Measurements from ENCODE around the gene UBE2E3. TPM values are rescaled to one million over a fixed set of nuclear protein-coding genes. Genes with fewer than 3 reads are reported as not detected.
"Not testable (repeated sequence)": the region's sequence is repeated elsewhere in the genome, so short reads cannot be mapped to it uniquely, and the experiment has no call there.

The UBE2E3 gene
- total RNA-seq, 2 donors from 2014 or later = 94.0 to 155 TPM

DNA sequence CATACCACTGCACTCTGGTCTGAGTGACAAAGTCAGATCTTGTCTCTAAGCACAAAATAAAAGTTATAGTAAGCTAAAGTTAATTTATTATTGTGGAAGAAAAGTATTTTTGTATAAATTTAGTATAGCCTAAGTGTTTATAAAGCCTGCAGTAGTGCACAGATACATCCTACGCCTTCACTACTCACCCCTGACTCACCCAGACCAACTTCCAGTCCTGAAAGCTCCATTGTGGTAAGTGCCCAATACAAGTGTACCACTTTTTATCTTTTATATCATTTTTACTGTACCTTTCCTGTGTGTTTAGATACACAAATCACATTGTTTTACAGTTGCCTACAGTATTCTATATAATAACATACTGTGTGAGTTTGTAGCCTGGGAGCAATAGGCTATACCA is 57.5 kb downstream of the UBE2E3 start:
- 93% methylated on average over 1 of the region's 1 CpG for WGBS
- intact Hi-C loops (cut with DNase I) = no loop called here
- Histone ChIP-seq H3K27ac (no peak overlapping the region), H3K4me3 (no peak overlapping the region), H3K9me3 (no peaks in the 10 kb centered on the region), H3K36me3 (no peaks in the 10 kb centered on the region), H3K4me1 (replicated peaks) (no peaks in the 10 kb centered on the region), H3K27me3 (replicated peaks; ENCODE audit: insufficient read depth) (no peaks in the 10 kb centered on the region)
- no peak for TF ChIP-seq POLR2AphosphoS5 (IDR thresholded peaks at IDR 0.05)
- no peak for TF ChIP-seq POLR2A (IDR thresholded peaks at IDR 0.05)
- TF ChIP-seq, protein P1, sequence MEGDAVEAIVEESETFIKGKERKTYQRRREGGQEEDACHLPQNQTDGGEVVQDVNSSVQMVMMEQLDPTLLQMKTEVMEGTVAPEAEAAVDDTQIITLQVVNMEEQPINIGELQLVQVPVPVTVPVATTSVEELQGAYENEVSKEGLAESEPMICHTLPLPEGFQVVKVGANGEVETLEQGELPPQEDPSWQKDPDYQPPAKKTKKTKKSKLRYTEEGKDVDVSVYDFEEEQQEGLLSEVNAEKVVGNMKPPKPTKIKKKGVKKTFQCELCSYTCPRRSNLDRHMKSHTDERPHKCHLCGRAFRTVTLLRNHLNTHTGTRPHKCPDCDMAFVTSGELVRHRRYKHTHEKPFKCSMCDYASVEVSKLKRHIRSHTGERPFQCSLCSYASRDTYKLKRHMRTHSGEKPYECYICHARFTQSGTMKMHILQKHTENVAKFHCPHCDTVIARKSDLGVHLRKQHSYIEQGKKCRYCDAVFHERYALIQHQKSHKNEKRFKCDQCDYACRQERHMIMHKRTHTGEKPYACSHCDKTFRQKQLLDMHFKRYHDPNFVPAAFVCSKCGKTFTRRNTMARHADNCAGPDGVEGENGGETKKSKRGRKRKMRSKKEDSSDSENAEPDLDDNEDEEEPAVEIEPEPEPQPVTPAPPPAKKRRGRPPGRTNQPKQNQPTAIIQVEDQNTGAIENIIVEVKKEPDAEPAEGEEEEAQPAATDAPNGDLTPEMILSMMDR (IDR thresholded peaks at IDR 0.05) = no peak
- DNase-seq (ENCODE audit: low spot score) = no peak

DNA sequence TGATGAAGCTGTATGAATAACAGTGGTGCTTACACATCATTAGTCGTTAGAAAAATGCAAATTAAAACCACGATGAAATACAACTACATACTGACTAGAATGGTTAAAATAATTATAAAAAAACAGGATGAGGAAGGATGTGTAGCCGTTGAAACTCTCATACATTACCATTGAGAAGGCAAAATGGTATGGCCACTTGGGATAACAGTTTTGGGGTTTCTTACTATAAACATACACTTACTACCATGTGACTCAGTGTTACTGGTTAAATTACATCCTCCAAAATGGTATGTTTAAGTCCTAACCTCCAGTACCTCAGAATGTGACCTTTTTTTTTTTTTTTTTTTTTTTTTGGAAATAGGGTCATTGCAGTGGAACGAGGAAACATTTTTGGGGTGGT is 58.4 kb downstream of the UBE2E3 start:
- no peak for DNase-seq (ENCODE audit: low spot score)
- H3K4me3 ChIP-seq = no peak overlapping the region
- H3K9me3 ChIP-seq = no peaks in the 10 kb centered on the region
- intact Hi-C loops (cut with DNase I) = no loop called here
- no peaks in the 10 kb centered on the region for H3K27me3 ChIP-seq (replicated peaks; ENCODE audit: insufficient read depth)
- no peak overlapping the region for H3K27ac ChIP-seq
- H3K4me1 ChIP-seq (replicated peaks) = no peaks in the 10 kb centered on the region
- TF ChIP-seq POLR2AphosphoS5 (IDR thresholded peaks at IDR 0.05) (no peak), POLR2A (IDR thresholded peaks at IDR 0.05) (no peak)
- TF ChIP-seq, protein P1 (IDR thresholded peaks at IDR 0.05) = no peak
- H3K36me3 ChIP-seq = no peaks in the 10 kb centered on the region
- 93% methylated on average over 4 of the region's 4 CpGs for WGBS

DNA sequence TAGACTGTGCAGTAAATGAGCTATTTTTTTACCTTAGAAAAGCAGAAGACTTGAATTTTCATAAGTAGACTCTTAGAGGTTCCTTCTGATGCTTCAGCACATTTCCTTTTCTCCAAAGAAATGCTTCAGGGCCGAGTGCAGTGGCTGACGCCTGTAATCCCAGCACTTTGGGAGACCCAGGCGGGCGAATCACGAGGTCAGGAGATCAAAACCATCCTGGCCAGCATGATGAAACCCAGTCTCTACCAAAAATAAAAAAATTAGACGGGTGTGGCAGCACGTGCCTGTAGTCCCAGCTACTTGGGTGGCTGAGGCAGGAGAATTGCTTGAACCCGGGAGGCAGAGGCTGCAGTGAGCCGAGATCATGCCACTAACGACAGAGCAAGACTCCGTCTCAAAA is 60.4 kb downstream of the UBE2E3 start:
- H3K4me1 ChIP-seq (replicated peaks); DNase-seq (ENCODE audit: low spot score); H3K27ac ChIP-seq; H3K4me3 ChIP-seq; H3K9me3 ChIP-seq; H3K27me3 ChIP-seq (replicated peaks; ENCODE audit: insufficient read depth); intact Hi-C loops (cut with DNase I); H3K36me3 ChIP-seq: not testable (repeated sequence)
- 95% methylated on average over 11 of the region's 11 CpGs for WGBS

DNA sequence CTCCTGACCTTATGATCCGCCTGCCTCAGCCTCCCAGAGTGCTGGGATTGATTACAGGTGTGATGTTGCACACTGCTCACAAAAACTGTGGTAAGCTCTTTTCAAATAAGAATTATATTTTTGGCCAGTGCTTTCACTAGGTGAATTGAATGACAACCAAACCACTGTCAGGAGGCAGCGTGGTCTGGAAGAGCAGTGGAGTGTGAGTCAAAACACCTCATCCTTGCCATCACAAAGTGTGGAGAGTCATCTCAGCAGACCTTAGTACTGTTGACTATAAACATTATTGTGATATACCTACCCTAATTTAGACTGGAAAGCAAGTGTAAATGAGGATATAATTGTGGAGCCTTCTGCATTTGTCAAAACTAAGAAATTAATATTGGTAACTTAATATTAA is 61.3 kb downstream of the UBE2E3 start:
- H3K4me1 ChIP-seq (replicated peaks) = no peaks in the 10 kb centered on the region
- no peaks in the 10 kb centered on the region for H3K36me3 ChIP-seq
- no peaks in the 10 kb centered on the region for H3K27me3 ChIP-seq (replicated peaks; ENCODE audit: insufficient read depth)
- H3K27ac ChIP-seq = no peak overlapping the region
- no peak for TF ChIP-seq POLR2A (IDR thresholded peaks at IDR 0.05)
- TF ChIP-seq, protein P1 (IDR thresholded peaks at IDR 0.05) = no peak
- TF ChIP-seq POLR2AphosphoS5 (IDR thresholded peaks at IDR 0.05) = no peak
- H3K9me3 ChIP-seq = no peaks in the 10 kb centered on the region
- DNase-seq (ENCODE audit: low spot score) = no peak
- no peak overlapping the region for H3K4me3 ChIP-seq
- intact Hi-C loops (cut with DNase I) = no loop called here
- 73% methylated on average over 2 of the region's 2 CpGs for WGBS

DNA sequence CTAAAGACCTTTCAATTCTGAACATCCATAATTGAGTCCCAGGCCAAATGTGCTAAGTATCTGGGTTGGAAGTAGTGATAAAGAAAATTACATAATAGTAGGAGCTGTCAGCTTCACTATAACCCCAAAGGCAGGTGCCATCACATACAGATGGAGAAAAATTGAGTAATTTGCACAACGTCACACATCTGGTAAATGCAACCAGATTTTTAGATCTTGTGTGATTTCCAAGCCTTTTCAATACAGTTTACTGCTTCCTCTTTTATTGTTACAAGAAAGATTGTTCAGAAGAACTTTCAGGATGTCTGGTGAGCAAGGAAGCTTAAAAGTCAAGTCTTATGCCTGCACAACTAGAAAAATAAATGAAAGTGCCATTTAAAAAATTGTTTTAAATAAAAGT is 62.3 kb downstream of the UBE2E3 start:
- intact Hi-C loops (cut with DNase I) = no loop called here
- WGBS = 73% methylated on average over 1 of the region's 1 CpG
- H3K4me1 ChIP-seq (replicated peaks) = no peaks in the 10 kb centered on the region
- no peaks in the 10 kb centered on the region for H3K27me3 ChIP-seq (replicated peaks; ENCODE audit: insufficient read depth)
- DNase-seq (ENCODE audit: low spot score) = no peak
- H3K27ac ChIP-seq = no peak overlapping the region
- H3K4me3 ChIP-seq = no peak overlapping the region
- no peaks in the 10 kb centered on the region for H3K9me3 ChIP-seq
- no peaks in the 10 kb centered on the region for H3K36me3 ChIP-seq
- TF ChIP-seq POLR2AphosphoS5 (IDR thresholded peaks at IDR 0.05) (no peak), POLR2A (IDR thresholded peaks at IDR 0.05) (no peak)
- TF ChIP-seq, protein P1 (IDR thresholded peaks at IDR 0.05) = no peak

Data from prostate gland (tissue), 2 donors.